Fibroblast of lung (primary cell): ENCODE data around the gene BLOC1S4.

ENCODE experiments used
- EZH2 ChIP-seq: IDR thresholded peaks from 2 replicates; pipeline ENCODE4 v1.5.1; 2012; ENCODE audit warnings: low read length, control low read depth, mild to moderate bottlenecking; ENCODE audit errors: missing control alignments
- TF ChIP-seq, protein P1 (sequence below), 2 donors: IDR thresholded peaks in 1 of 2; conservative IDR thresholded peaks in 1 of 2; 1 replicate in 1 of 2; 2 replicates in 1 of 2; pipeline ENCODE4 v1.5.1; 2011 to 2012; ENCODE audit warnings: low read length in 2 of 2, control low read depth in 1 of 2, inconsistent platforms in 1 of 2, low read depth in 1 of 2, mild to moderate bottlenecking in 1 of 2

DNA sequence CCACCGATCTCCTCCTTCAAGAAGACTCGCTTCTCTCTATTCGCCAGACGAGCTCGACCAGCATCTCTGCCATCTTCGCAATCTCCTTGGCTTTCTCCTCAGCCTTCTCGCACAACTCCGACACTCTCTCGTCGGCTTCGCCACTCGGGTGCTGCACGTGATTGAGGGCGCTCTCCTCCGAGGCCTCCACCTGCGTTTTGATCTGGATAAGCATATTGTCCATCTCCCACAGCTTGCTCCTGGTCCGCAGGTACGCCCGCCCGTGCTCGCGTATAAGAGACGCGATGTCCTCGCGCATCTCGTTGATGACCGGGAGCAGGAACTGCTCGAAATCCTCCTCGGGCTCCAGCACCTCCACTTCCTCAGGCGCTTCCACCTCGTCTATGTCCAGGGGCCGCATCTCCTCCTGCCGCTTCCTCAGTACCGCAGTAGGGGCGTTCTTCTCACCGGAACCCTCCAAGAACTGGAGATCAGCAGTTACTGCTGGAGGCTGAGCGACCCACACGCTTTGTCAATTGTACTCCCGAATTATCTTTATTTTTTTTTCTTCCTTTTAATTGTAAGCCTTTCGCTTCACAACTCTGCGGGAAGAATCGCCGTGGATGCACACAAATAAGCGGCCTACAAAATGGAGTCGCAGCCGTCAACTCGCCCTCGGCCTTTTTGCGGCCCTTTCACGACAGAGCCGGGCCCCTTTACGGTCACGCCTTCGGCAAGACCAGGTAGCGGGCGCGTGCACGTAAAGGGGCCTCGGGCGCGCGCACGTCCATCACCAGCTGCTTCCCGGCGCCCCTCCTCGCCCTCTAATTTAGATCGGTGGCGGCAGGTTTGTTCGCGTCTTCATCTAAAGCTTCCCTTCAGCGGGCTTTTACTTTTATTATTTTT lies 6.5 kb upstream of the BLOC1S4 start, which contains the start of gene MRFAP1L1:
- TF ChIP-seq, protein P1, sequence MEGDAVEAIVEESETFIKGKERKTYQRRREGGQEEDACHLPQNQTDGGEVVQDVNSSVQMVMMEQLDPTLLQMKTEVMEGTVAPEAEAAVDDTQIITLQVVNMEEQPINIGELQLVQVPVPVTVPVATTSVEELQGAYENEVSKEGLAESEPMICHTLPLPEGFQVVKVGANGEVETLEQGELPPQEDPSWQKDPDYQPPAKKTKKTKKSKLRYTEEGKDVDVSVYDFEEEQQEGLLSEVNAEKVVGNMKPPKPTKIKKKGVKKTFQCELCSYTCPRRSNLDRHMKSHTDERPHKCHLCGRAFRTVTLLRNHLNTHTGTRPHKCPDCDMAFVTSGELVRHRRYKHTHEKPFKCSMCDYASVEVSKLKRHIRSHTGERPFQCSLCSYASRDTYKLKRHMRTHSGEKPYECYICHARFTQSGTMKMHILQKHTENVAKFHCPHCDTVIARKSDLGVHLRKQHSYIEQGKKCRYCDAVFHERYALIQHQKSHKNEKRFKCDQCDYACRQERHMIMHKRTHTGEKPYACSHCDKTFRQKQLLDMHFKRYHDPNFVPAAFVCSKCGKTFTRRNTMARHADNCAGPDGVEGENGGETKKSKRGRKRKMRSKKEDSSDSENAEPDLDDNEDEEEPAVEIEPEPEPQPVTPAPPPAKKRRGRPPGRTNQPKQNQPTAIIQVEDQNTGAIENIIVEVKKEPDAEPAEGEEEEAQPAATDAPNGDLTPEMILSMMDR (conservative IDR thresholded peaks at IDR 0.05 in 1 of 2, IDR thresholded peaks at IDR 0.05 in 1 of 2; ENCODE audit: low read depth in 1 of 2, low read length in 2 of 2) = peak in 1 of 2 donors; percentile 7
- TF ChIP-seq EZH2 = no peak
